ENCODE measurements around the gene IL1R2. TPM values are rescaled to one million over a fixed set of nuclear protein-coding genes. Genes with fewer than 3 reads are reported as not detected.
A peak's percentile ranks its signal among the peaks of the same experiment; 100 is the strongest.

Gene IL1R2
- total and polyA plus RNA-seq, 2 of the 13 experiments (the other 11 are each of a cell fraction or from before 2014, with no cell fraction given): 3.6 to 7.3 TPM

GRCh38 chr2:101998896-101999789 lies 7.4 kb downstream of the IL1R2 start (continued):
- TF ChIP-seq CCAR2 (optimal IDR thresholded peaks at IDR 0.05; ENCODE audit: low read depth, low read length) (no peak), ZNF792 (CRISPR knock-in tag; IDR thresholded peaks at IDR 0.05) (peak; percentile 70; the same call in 1 of the 2 replicates), NCOA5 (CRISPR knock-in tag; IDR thresholded peaks at IDR 0.05) (no peak), ELF4 (CRISPR knock-in tag; IDR thresholded peaks at IDR 0.05; ENCODE audit: borderline replicate concordance) (no peak), POLR2AphosphoS2 (IDR thresholded peaks at IDR 0.05; ENCODE audit: low read depth, low read length) (no peak), GLI4 (CRISPR knock-in tag; IDR thresholded peaks at IDR 0.05; ENCODE audit: borderline replicate concordance) (no peak), KDM3A (CRISPR knock-in tag; IDR thresholded peaks at IDR 0.05; ENCODE audit: low read depth) (no peak), THAP9 (CRISPR knock-in tag; IDR thresholded peaks at IDR 0.05; ENCODE audit: borderline replicate concordance) (no peak), SNAPC5 (CRISPR knock-in tag; IDR thresholded peaks at IDR 0.05; ENCODE audit: borderline replicate concordance) (no peak), SP4 (CRISPR knock-in tag; IDR thresholded peaks at IDR 0.05) (no peak), IKZF1 (IDR thresholded peaks at IDR 0.05) (no peak), FOXP1 (IDR thresholded peaks at IDR 0.05) (no peak), FOXP1 (CRISPR knock-in tag; IDR thresholded peaks at IDR 0.05) (peak; percentile 2; the same call in 1 of the 2 replicates), UBTF (CRISPR knock-in tag; IDR thresholded peaks at IDR 0.05) (peak; percentile 27; the same call in 1 of the 2 replicates), NFKBIZ (CRISPR knock-in tag; IDR thresholded peaks at IDR 0.05) (no peak), ZNF253 (CRISPR knock-in tag; IDR thresholded peaks at IDR 0.05; ENCODE audit: borderline replicate concordance) (no peak), NAIF1 (CRISPR knock-in tag; IDR thresholded peaks at IDR 0.05; ENCODE audit: borderline replicate concordance) (no peak), HMG20B (CRISPR knock-in tag; conservative IDR thresholded peaks at IDR 0.05) (0 out of 2 replicates have a peak, but pooled peaks have one; percentile 34), ZSCAN31 (CRISPR knock-in tag; IDR thresholded peaks at IDR 0.05; ENCODE audit: low read depth) (peak; percentile 84; the same call in 1 of the 2 replicates)
- TF ChIP-seq, protein P1, sequence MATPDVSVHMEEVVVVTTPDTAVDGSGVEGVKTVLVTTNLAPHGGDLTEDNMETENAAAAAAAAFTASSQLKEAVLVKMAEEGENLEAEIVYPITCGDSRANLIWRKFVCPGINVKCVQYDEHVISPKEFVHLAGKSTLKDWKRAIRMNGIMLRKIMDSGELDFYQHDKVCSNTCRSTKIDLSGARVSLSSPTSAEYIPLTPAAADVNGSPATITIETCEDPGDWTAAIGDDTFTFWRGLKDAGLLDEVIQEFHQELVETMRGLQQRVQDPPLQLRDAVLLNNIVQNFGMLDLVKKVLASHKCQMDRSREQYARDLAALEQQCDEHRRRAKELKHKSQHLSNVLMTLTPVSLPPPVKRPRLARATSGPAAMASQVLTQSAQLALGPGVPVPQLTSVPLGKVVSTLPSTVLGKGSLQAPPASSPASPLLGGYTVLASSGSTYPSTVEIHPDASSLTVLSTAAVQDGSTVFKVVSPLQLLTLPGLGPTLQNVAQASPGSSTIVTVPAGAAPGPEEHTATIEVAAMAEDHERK (CRISPR knock-in tag; IDR thresholded peaks at IDR 0.05; ENCODE audit: low read depth): no peak
